ENCODE data around the gene PLPP6. TPM values are rescaled to one million over a fixed set of nuclear protein-coding genes. Genes with fewer than 3 reads are reported as not detected.

Gene PLPP6
- total and polyA plus RNA-seq, 7 experiments from 2014 or later = 6.0 to 24.1 (median 9.8) TPM

DNA sequence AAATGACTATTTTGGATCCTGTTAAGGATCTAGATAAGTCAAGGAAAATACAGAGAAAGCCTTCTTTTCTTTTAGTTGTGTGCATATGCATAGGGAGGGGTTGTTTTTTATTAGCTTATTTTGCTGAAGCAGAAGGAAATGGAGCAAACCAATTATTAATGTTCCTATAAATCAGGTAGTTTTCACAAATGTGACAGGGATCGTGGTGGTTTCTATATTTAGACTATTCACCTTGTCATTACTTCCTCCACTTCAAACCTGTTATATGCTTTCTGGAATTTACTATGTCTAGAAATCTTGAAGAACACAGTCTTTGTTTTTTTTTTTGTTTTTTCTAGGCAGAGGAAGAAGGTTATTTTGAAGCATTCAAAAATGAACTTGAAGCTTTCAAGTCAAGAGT, 39.4 kb downstream of the PLPP6 start:
- DNase-seq (no peak), ATAC-seq (no peak)
- POLR2A ChIA-PET = interaction anchor here (0.6 to 1.8 kb wide), 6 partner anchors 17 to 89 kb away, joined by 3 to 4 read pairs (median 3); partner anchors contain the start of gene CDC37L1
- H3K4me3 ChIP-seq (ENCODE audit: low read length) = no peak overlapping the region
- no peak overlapping the region for H3K4me3 Mint-ChIP-seq
- no peaks in the 10 kb centered on the region for H3K9me3 Mint-ChIP-seq
- H3K4me1 Mint-ChIP-seq = peaks cover 4 to 32% (median 21%) of the 10 kb centered on the region in 7 donors
- H3K9me3 ChIP-seq (ENCODE audit: control insufficient read depth in 2 of 3, low read length in 3 of 3) = no peaks in the 10 kb centered on the region
- no peak overlapping the region for H3K27ac ChIP-seq (ENCODE audit: low read depth, low read length)
- peak overlapping the region in 8 of 9 donors; percentile 1 to 66 (median 42) for H3K27ac Mint-ChIP-seq
- CTCF ChIA-PET = interaction anchor here (1.2 kb wide), 1 partner anchor 61 kb away, joined by 3 read pairs; no protein-coding TSS in a partner anchor
- H3K27me3 Mint-ChIP-seq = no peaks in the 10 kb centered on the region
- H3K4me1 ChIP-seq (ENCODE audit: control insufficient read depth in 2 of 2, insufficient read depth in 2 of 2, low read length in 2 of 2) = no peaks in the 10 kb centered on the region
- H3K27me3 ChIP-seq (ENCODE audit: control insufficient read depth in 2 of 2, insufficient read depth in 2 of 2, low read length in 2 of 2) = no peaks in the 10 kb centered on the region
- intact Hi-C loops (cut with micrococcal nuclease) = no loop called here
- H3K36me3 Mint-ChIP-seq = peaks cover 0 to 34% (median 23%) of the 10 kb centered on the region in 5 donors
- H3K36me3 ChIP-seq (ENCODE audit: control insufficient read depth in 2 of 3, insufficient read depth in 3 of 3, low read length in 3 of 3) = peaks cover 8 to 46% (median 18%) of the 10 kb centered on the region in 3 experiments

DNA sequence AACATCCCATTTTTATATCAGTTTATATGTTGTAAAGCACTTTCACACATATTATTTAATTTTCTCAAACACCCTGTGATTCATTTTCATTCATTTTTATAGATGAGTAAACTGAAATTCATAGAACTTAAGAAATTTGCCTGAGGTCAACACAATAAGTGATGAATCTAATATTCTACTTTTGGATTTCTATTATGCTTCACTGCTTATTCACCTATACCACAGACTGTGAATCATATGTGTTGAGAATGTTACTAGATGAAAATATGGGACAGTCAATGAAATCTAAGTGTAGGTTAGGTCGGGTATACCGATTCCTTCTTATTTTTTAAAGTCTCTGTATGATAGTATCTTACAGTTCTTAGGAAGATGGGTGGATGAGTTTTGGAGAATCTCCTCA, 42.0 kb downstream of the PLPP6 start:
- DNase-seq = no peak
- intact Hi-C loops (cut with micrococcal nuclease) = loop anchor here in 1 of 2 donors (2.0 kb wide), 1 partner anchor 15 kb away; no protein-coding TSS in a partner anchor
- Mint-ChIP-seq H3K36me3 (peaks cover 0 to 44% (median 31%) of the 10 kb centered on the region in 5 donors), H3K27ac (peak overlapping the region in 4 of 9 donors; percentile 43 to 69 (median 46)), H3K4me3 (no peak overlapping the region), H3K27me3 (no peaks in the 10 kb centered on the region), H3K9me3 (no peaks in the 10 kb centered on the region), H3K4me1 (peaks cover 2 to 27% (median 20%) of the 10 kb centered on the region in 7 donors)
- POLR2A ChIA-PET = interaction anchor here (0.7 kb wide), 1 partner anchor 38 kb away, joined by 3 read pairs; no protein-coding TSS in a partner anchor
- H3K36me3 ChIP-seq (ENCODE audit: control insufficient read depth in 2 of 3, insufficient read depth in 3 of 3, low read length in 3 of 3) = peaks cover 1 to 36% (median 4%) of the 10 kb centered on the region in 3 experiments
- H3K4me1 ChIP-seq (ENCODE audit: control insufficient read depth in 2 of 2, insufficient read depth in 2 of 2, low read length in 2 of 2) = no peaks in the 10 kb centered on the region
- H3K9me3 ChIP-seq (ENCODE audit: control insufficient read depth in 2 of 3, low read length in 3 of 3) = no peaks in the 10 kb centered on the region
- CTCF ChIA-PET = no interaction called here
- H3K27me3 ChIP-seq (ENCODE audit: control insufficient read depth in 2 of 2, insufficient read depth in 2 of 2, low read length in 2 of 2) = no peaks in the 10 kb centered on the region
- no peak overlapping the region for H3K4me3 ChIP-seq (ENCODE audit: low read length)
- ATAC-seq = no peak
- no peak overlapping the region for H3K27ac ChIP-seq (ENCODE audit: low read depth, low read length)

DNA sequence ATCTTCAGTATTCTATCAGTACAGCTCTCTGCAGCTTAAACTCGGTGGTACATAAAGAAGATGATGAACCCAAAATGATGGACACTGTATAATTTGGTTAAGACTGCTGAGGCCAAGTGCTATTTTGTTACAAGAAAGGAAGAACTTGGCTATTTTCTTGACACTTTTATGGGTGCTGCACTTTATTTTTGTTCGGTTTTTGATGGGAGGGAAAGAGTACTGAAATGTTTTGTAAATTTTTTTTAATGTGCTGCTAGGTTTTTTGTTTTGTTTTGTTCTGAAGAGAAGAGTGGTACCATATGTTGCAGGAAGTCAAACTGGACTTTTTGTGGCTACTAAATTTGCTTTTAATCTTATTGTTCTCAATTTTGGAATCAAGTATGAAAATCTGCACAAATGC, 43.9 kb downstream of the PLPP6 start:
- H3K27ac Mint-ChIP-seq = peak overlapping the region in 8 of 9 donors; percentile 9 to 85 (median 39)
- CTCF ChIA-PET = interaction anchor here (1.1 kb wide), 1 partner anchor 52 kb away, joined by 3 read pairs; no protein-coding TSS in a partner anchor
- no peaks in the 10 kb centered on the region for H3K27me3 Mint-ChIP-seq

DNA sequence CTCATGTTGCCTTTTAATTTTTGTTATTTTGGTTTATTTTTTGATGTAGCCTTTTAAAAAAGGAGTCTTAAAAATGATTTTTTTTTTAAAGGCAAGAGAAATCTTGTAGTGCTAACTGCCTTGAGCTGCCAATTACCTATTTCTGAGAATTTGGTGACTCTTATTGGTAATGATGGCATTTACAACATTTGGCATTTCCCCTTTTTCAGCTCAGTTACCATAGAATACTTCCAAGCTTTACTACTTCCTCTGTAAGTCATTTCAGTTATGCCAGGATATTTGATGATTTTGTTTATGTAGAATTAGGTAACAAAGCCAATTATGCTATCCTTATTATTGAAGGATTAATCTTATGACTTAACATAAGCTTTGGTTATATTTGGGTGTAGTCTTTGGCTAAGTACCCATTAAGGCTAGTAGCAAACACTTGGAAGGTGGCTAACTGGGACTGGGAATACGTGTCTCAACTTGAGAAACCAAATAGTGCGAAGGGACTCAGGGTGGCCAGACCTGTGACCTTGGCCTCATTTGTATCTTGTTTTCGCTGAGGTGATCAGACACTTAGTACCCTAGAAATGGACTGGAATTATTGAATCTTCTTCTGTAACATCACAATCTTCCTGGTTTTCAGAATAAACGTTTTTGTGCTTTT, 45.0 kb downstream of the PLPP6 start:
- peaks cover 5 to 46% (median 29%) of the 10 kb centered on the region in 5 donors for H3K36me3 Mint-ChIP-seq
- POLR2A ChIA-PET = interaction anchor here (0.7 to 1.0 kb wide), 2 partner anchors 16 to 21 kb away, joined by 3 read pairs; no protein-coding TSS in a partner anchor

More for the DNA sequence above, 43.9 kb downstream of the PLPP6 start:
- intact Hi-C loops (cut with micrococcal nuclease) = loop anchor here in 1 of 2 donors (2.0 kb wide), 1 partner anchor 17 kb away; no protein-coding TSS in a partner anchor
- POLR2A ChIA-PET = no interaction called here
- Mint-ChIP-seq H3K4me1 (peaks cover 2 to 26% (median 16%) of the 10 kb centered on the region in 7 donors), H3K36me3 (peaks cover 0 to 48% (median 33%) of the 10 kb centered on the region in 5 donors), H3K4me3 (no peak overlapping the region), H3K9me3 (no peaks in the 10 kb centered on the region)
- H3K36me3 ChIP-seq (ENCODE audit: control insufficient read depth in 2 of 3, insufficient read depth in 3 of 3, low read length in 3 of 3) = peaks cover 4 to 37% (median 4%) of the 10 kb centered on the region in 3 experiments
- no peaks in the 10 kb centered on the region for H3K4me1 ChIP-seq (ENCODE audit: control insufficient read depth in 2 of 2, insufficient read depth in 2 of 2, low read length in 2 of 2)
- H3K27ac ChIP-seq (ENCODE audit: low read depth, low read length) = no peak overlapping the region
- H3K27me3 ChIP-seq (ENCODE audit: control insufficient read depth in 2 of 2, insufficient read depth in 2 of 2, low read length in 2 of 2) = no peaks in the 10 kb centered on the region
- ATAC-seq (no peak), DNase-seq (no peak)
- H3K4me3 ChIP-seq (ENCODE audit: low read length) = no peak overlapping the region
- no peaks in the 10 kb centered on the region for H3K9me3 ChIP-seq (ENCODE audit: control insufficient read depth in 2 of 3, low read length in 3 of 3)

DNA sequence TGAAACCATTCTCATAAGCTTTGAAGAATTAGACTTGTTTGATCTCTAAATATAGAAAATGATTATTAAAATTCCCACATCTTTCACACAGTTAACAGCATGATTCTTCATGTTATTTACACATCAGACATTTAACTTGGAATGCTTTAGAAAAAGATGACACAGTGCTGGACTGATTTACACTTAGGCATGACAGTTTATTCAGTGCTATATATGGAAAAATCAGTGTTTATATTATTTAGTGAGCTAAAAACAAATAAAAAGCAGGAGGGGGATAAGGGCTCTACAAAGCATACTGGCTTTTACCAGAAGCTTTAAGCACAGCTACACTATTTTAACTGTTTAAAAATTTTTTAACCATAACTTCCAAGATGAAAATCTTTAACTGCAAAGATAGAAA, 47.3 kb downstream of the PLPP6 start:
- peaks cover 0 to 14% (median 6%) of the 10 kb centered on the region in 7 donors for H3K4me1 Mint-ChIP-seq
- intact Hi-C loops (cut with micrococcal nuclease) = no loop called here
- no peaks in the 10 kb centered on the region for H3K9me3 ChIP-seq (ENCODE audit: control insufficient read depth in 2 of 3, low read length in 3 of 3)
- POLR2A ChIA-PET = no interaction called here
- H3K4me3 Mint-ChIP-seq = no peak overlapping the region
- H3K9me3 Mint-ChIP-seq = peaks cover 0 to 5% (median 0%) of the 10 kb centered on the region in 11 donors
- no peak for DNase-seq
- no peaks in the 10 kb centered on the region for H3K27me3 Mint-ChIP-seq
- no peak overlapping the region for H3K27ac ChIP-seq (ENCODE audit: low read depth, low read length)
- no peak overlapping the region for H3K4me3 ChIP-seq (ENCODE audit: low read length)
- CTCF ChIA-PET = interaction anchor here (0.5 kb wide), 1 partner anchor 337 kb away, joined by 3 read pairs; no protein-coding TSS in a partner anchor
- peak overlapping the region in 7 of 9 donors; percentile 13 to 75 (median 30) for H3K27ac Mint-ChIP-seq
- peaks cover 0 to 26% (median 4%) of the 10 kb centered on the region in 3 experiments for H3K36me3 ChIP-seq (ENCODE audit: control insufficient read depth in 2 of 3, insufficient read depth in 3 of 3, low read length in 3 of 3)
- H3K36me3 Mint-ChIP-seq = peaks cover 9 to 34% (median 29%) of the 10 kb centered on the region in 5 donors
- no peaks in the 10 kb centered on the region for H3K27me3 ChIP-seq (ENCODE audit: control insufficient read depth in 2 of 2, insufficient read depth in 2 of 2, low read length in 2 of 2)
- H3K4me1 ChIP-seq (ENCODE audit: control insufficient read depth in 2 of 2, insufficient read depth in 2 of 2, low read length in 2 of 2) = no peaks in the 10 kb centered on the region
- no peak for ATAC-seq

More for the DNA sequence above, 45.0 kb downstream of the PLPP6 start:
- CTCF ChIA-PET = interaction anchor here (0.6 to 1.4 kb wide), 3 partner anchors 22 to 179 kb away, joined by 3 read pairs; no protein-coding TSS in a partner anchor
- Histone ChIP-seq H3K36me3 (ENCODE audit: control insufficient read depth in 2 of 3, insufficient read depth in 3 of 3, low read length in 3 of 3) (peaks cover 2 to 31% (median 4%) of the 10 kb centered on the region in 3 experiments), H3K4me3 (ENCODE audit: low read length) (no peak overlapping the region), H3K27me3 (ENCODE audit: control insufficient read depth in 2 of 2, insufficient read depth in 2 of 2, low read length in 2 of 2) (no peaks in the 10 kb centered on the region), H3K4me1 (ENCODE audit: control insufficient read depth in 2 of 2, insufficient read depth in 2 of 2, low read length in 2 of 2) (no peaks in the 10 kb centered on the region), H3K9me3 (ENCODE audit: control insufficient read depth in 2 of 3, low read length in 3 of 3) (no peaks in the 10 kb centered on the region), H3K27ac (ENCODE audit: low read depth, low read length) (no peak overlapping the region)
- peak overlapping the region in 6 of 9 donors; percentile 17 to 75 (median 44) for H3K27ac Mint-ChIP-seq
- no peaks in the 10 kb centered on the region for H3K9me3 Mint-ChIP-seq
- no peaks in the 10 kb centered on the region for H3K27me3 Mint-ChIP-seq
- DNase-seq = no peak
- intact Hi-C loops (cut with micrococcal nuclease) = loop anchor here in 1 of 2 donors (2.0 kb wide), 1 partner anchor 16 kb away; no protein-coding TSS in a partner anchor
- ATAC-seq = no peak
- H3K4me3 Mint-ChIP-seq = no peak overlapping the region
- peaks cover 0 to 15% (median 7%) of the 10 kb centered on the region in 7 donors for H3K4me1 Mint-ChIP-seq

DNA sequence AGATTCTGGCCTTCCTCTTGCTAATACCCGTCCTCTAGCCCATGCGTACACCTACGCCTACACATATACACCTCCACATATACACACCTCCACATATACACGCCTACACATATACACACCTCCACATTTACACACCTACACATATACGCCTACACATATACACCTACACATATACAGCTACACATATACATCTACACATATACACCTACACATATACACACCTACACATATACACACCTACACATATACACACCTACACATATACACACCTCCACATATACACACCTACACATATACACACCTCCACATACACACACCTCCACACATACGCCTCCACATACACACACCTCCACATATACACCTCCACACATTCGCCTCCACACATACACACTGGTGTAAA, 51.8 kb downstream of the PLPP6 start:
- Histone ChIP-seq H3K4me3 (ENCODE audit: low read length) (no peak overlapping the region), H3K27me3 (ENCODE audit: control insufficient read depth in 2 of 2, insufficient read depth in 2 of 2, low read length in 2 of 2) (no peaks in the 10 kb centered on the region), H3K9me3 (ENCODE audit: control insufficient read depth in 2 of 3, low read length in 3 of 3) (no peaks in the 10 kb centered on the region), H3K27ac (ENCODE audit: low read depth, low read length) (no peak overlapping the region), H3K4me1 (ENCODE audit: control insufficient read depth in 2 of 2, insufficient read depth in 2 of 2, low read length in 2 of 2) (no peaks in the 10 kb centered on the region), H3K36me3 (ENCODE audit: control insufficient read depth in 2 of 3, insufficient read depth in 3 of 3, low read length in 3 of 3) (peaks cover 0 to 50% (median 16%) of the 10 kb centered on the region in 3 experiments)
- intact Hi-C loops (cut with micrococcal nuclease) = loop anchor here in 1 of 2 donors (2.0 kb wide), 1 partner anchor 19 kb away; no protein-coding TSS in a partner anchor
- Mint-ChIP-seq H3K9me3 (peaks cover 0 to 5% (median 0%) of the 10 kb centered on the region in 11 donors), H3K27me3 (no peaks in the 10 kb centered on the region), H3K4me1 (peaks cover 0 to 3% (median 0%) of the 10 kb centered on the region in 7 donors), H3K27ac (peak overlapping the region in 5 of 9 donors; percentile 4 to 29 (median 18)), H3K36me3 (peaks cover 9 to 44% (median 27%) of the 10 kb centered on the region in 5 donors), H3K4me3 (no peak overlapping the region)
- DNase-seq = no peak
- CTCF ChIA-PET = interaction anchor here (1.2 kb wide), 1 partner anchor 27 kb away, joined by 3 read pairs; no protein-coding TSS in a partner anchor
- ATAC-seq = peak; percentile 44
- POLR2A ChIA-PET = no interaction called here

Measured in naive thymus-derived CD4-positive, alpha-beta T cell (primary cell).